NCI-H128 (cell line): Measurements from ENCODE around the gene KDELR3.

Source experiments
- DNase-seq: peaks from one replicate; lab custom pipeline; 2025; ENCODE audit not compliant: unreplicated experiment; lab: John Stamatoyannopoulos, UW

Gene KDELR3

GRCh38 chr22:38437416-38437815 lies 30.5 kb upstream of the KDELR3 start:
- DNase-seq = no peak

GRCh38 chr22:38440747-38441350 lies 27.0 kb upstream of the KDELR3 start:
- no peak for DNase-seq

GRCh38 chr22:38441620-38442287 lies 26.1 kb upstream of the KDELR3 start:
- no peak for DNase-seq

- DNase-seq = no peak
Measured at GRCh38 chr22:38442967-38443627, 24.8 kb upstream of the KDELR3 start.

- no peak for DNase-seq
Measured at GRCh38 chr22:38443628-38444521, 24.0 kb upstream of the KDELR3 start.

GRCh38 chr22:38444783-38445182 lies 23.1 kb upstream of the KDELR3 start:
- no peak for DNase-seq

GRCh38 chr22:38446018-38446601 lies 21.8 kb upstream of the KDELR3 start:
- DNase-seq = no peak

- no peak for DNase-seq
Measured at GRCh38 chr22:38448945-38449745, 18.8 kb upstream of the KDELR3 start.

GRCh38 chr22:38449776-38450175 lies 18.1 kb upstream of the KDELR3 start:
- no peak for DNase-seq

GRCh38 chr22:38450234-38450797 lies 17.6 kb upstream of the KDELR3 start:
- DNase-seq = no peak

- DNase-seq = no peak
Measured at GRCh38 chr22:38451404-38451803, 16.5 kb upstream of the KDELR3 start.

GRCh38 chr22:38451864-38452263 lies 16.0 kb upstream of the KDELR3 start:
- DNase-seq = no peak

GRCh38 chr22:38452373-38453065 lies 15.4 kb upstream of the KDELR3 start:
- DNase-seq = no peak

GRCh38 chr22:38453066-38453672 lies 14.7 kb upstream of the KDELR3 start:
- DNase-seq = no peak

- no peak for DNase-seq
Measured at GRCh38 chr22:38453996-38454352, 13.9 kb upstream of the KDELR3 start.

- no peak for DNase-seq
Measured at GRCh38 chr22:38454353-38455075, 13.4 kb upstream of the KDELR3 start.

- DNase-seq = no peak
Measured at GRCh38 chr22:38455076-38455529, 12.8 kb upstream of the KDELR3 start, which contains the start of gene KCNJ4. KCNJ4 (minus strand) TSS chr22:38455199; CDS start chr22:38428132, 27,067 bp downstream.
